ENCODE data around the gene COL1A2. TPM values are rescaled to one million over a fixed set of nuclear protein-coding genes. Genes with fewer than 3 reads are reported as not detected.

COL1A2 gene
- total RNA-seq, 1 donor from 2014 or later, result 6,748 TPM

DNA sequence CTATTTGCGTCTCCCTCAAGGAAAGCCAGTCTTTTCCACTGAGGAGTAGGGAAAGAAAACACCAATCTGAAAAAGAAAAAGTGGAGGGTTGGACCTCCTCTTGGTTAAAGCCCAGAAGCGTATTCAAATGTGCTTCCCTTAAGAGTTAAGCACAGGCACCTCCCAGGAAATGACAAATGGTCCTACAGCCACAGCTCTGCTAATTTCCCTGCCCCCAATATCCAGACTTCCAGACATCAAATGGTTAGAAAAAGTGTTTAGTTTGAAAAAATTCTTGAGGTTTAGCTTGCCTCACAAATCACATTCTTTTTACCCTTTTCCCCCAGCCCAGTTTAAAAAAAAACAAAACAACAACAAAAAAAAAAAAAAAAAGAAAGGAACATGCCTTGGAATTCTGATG, 19.0 kb upstream of the COL1A2 start:
- H3K27ac Mint-ChIP-seq (ENCODE audit: unreplicated experiment), result peak overlapping the region; percentile 97
- H3K27ac ChIP-seq (ENCODE audit: low read depth, low read length), result peak overlapping the region; percentile 96
- peaks cover 1% of the 10 kb centered on the region for H3K36me3 Mint-ChIP-seq (ENCODE audit: low read depth, unreplicated experiment)
- H3K4me2 ChIP-seq (ENCODE audit: low read length), result peak overlapping the region; percentile 77
- H3K4me1 Mint-ChIP-seq (ENCODE audit: low read depth, unreplicated experiment), result peaks cover 41% of the 10 kb centered on the region
- peak overlapping the region; percentile 66 for H3K4me3 Mint-ChIP-seq (ENCODE audit: unreplicated experiment)
- FAIRE-seq (peak; percentile 23), DNase-seq (ENCODE audit: low read depth) (peak; percentile 99)
- H3K36me3 ChIP-seq (ENCODE audit: insufficient read depth, low read length), result no peaks in the 10 kb centered on the region
- no peaks in the 10 kb centered on the region for H3K27me3 Mint-ChIP-seq (ENCODE audit: low read depth, unreplicated experiment)
- H3K4me3 ChIP-seq (ENCODE audit: insufficient read depth, low read depth, low read length), result peak overlapping the region; percentile 38
- H4K20me1 ChIP-seq (ENCODE audit: insufficient read depth, low read length), result no peaks in the 10 kb centered on the region
- H3K27me3 ChIP-seq (ENCODE audit: insufficient read depth, low read length), result no peaks in the 10 kb centered on the region
- H3K9me3 ChIP-seq (ENCODE audit: insufficient read depth, low read depth, low read length), result no peaks in the 10 kb centered on the region
- no peaks in the 10 kb centered on the region for H3K79me2 ChIP-seq (ENCODE audit: insufficient read depth, low read length)
- TF ChIP-seq EZH2 (IDR thresholded peaks at IDR 0.05; ENCODE audit: insufficient read depth, low read length), result no peak
- TF ChIP-seq, protein P1, sequence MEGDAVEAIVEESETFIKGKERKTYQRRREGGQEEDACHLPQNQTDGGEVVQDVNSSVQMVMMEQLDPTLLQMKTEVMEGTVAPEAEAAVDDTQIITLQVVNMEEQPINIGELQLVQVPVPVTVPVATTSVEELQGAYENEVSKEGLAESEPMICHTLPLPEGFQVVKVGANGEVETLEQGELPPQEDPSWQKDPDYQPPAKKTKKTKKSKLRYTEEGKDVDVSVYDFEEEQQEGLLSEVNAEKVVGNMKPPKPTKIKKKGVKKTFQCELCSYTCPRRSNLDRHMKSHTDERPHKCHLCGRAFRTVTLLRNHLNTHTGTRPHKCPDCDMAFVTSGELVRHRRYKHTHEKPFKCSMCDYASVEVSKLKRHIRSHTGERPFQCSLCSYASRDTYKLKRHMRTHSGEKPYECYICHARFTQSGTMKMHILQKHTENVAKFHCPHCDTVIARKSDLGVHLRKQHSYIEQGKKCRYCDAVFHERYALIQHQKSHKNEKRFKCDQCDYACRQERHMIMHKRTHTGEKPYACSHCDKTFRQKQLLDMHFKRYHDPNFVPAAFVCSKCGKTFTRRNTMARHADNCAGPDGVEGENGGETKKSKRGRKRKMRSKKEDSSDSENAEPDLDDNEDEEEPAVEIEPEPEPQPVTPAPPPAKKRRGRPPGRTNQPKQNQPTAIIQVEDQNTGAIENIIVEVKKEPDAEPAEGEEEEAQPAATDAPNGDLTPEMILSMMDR (IDR thresholded peaks at IDR 0.05; ENCODE audit: insufficient read depth, low read depth, low read length), result no peak
- H3K9me3 Mint-ChIP-seq (ENCODE audit: unreplicated experiment), result peaks cover 3% of the 10 kb centered on the region
- H2AFZ ChIP-seq (ENCODE audit: low read depth, low read length), result no peak overlapping the region
- peaks cover 26% of the 10 kb centered on the region for H3K4me1 ChIP-seq (ENCODE audit: insufficient read depth, low read length)
- peak overlapping the region; percentile 86 for H3K9ac ChIP-seq (ENCODE audit: low read length)

DNA sequence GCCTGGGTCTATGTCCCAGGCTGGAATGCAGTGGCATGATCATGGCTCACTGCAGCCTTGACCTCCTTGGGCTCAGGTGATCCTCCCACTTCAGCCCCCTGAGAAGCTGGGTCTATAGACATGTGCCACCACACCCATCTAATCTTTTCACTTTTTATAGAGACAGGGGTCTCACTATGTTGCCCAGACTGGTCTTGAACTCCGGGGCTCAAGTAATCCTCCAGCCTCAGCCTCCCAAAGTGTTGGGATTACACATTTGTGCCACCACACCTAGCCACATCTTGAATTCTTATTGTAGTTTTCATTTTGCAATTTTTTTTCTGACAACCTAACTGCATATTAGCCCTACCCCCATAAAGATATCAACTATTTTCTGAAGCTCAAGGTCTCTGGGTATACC, 18.4 kb upstream of the COL1A2 start:
- FAIRE-seq, result no peak
- Histone ChIP-seq H3K9ac (ENCODE audit: low read length) (peak overlapping the region; percentile 55), H3K4me2 (ENCODE audit: low read length) (peak overlapping the region; percentile 23)

DNA sequence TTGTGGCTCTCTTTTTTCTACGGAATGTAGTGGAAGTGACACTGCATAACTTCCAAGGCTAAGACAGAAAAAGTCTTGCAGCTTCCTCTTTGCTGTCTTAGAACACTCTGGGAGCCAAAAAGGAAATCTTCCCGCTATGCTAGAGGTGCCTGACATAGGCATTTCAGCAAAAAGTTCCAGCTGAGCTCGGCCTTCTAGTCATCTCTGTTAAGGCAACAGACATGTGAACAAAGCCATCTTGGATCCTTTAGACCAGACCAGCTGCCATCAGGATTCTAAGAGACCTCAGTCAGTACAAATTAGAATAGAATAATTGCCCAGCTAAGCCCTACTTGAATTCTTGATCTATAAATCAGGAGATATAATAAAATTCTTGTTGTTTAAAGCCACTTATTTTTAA, 16.3 kb upstream of the COL1A2 start:
- Mint-ChIP-seq H3K9me3 (ENCODE audit: unreplicated experiment) (no peaks in the 10 kb centered on the region), H3K36me3 (ENCODE audit: low read depth, unreplicated experiment) (peaks cover 1% of the 10 kb centered on the region), H3K27me3 (ENCODE audit: low read depth, unreplicated experiment) (no peaks in the 10 kb centered on the region), H3K4me3 (ENCODE audit: unreplicated experiment) (no peak overlapping the region), H3K4me1 (ENCODE audit: low read depth, unreplicated experiment) (peaks cover 38% of the 10 kb centered on the region), H3K27ac (ENCODE audit: unreplicated experiment) (no peak overlapping the region)
- H3K27me3 ChIP-seq (ENCODE audit: insufficient read depth, low read length), result no peaks in the 10 kb centered on the region
- no peak overlapping the region for H3K4me2 ChIP-seq (ENCODE audit: low read length)
- H3K9me3 ChIP-seq (ENCODE audit: insufficient read depth, low read depth, low read length), result no peaks in the 10 kb centered on the region
- no peak overlapping the region for H3K4me3 ChIP-seq (ENCODE audit: insufficient read depth, low read depth, low read length)
- peaks cover 43% of the 10 kb centered on the region for H3K4me1 ChIP-seq (ENCODE audit: insufficient read depth, low read length)
- H2AFZ ChIP-seq (ENCODE audit: low read depth, low read length), result no peak overlapping the region
- FAIRE-seq (no peak), DNase-seq (ENCODE audit: low read depth) (no peak)
- H4K20me1 ChIP-seq (ENCODE audit: insufficient read depth, low read length), result no peaks in the 10 kb centered on the region
- H3K9ac ChIP-seq (ENCODE audit: low read length), result no peak overlapping the region
- H3K36me3 ChIP-seq (ENCODE audit: insufficient read depth, low read length), result no peaks in the 10 kb centered on the region
- H3K79me2 ChIP-seq (ENCODE audit: insufficient read depth, low read length), result no peaks in the 10 kb centered on the region
- H3K27ac ChIP-seq (ENCODE audit: low read depth, low read length), result no peak overlapping the region
- no peak for TF ChIP-seq EZH2 (IDR thresholded peaks at IDR 0.05; ENCODE audit: insufficient read depth, low read length)
- TF ChIP-seq, protein P1 (IDR thresholded peaks at IDR 0.05; ENCODE audit: insufficient read depth, low read depth, low read length), result no peak

More for the DNA sequence above, 18.4 kb upstream of the COL1A2 start:
- H3K27me3 Mint-ChIP-seq (ENCODE audit: low read depth, unreplicated experiment), result no peaks in the 10 kb centered on the region
- H3K36me3 Mint-ChIP-seq (ENCODE audit: low read depth, unreplicated experiment), result peaks cover 1% of the 10 kb centered on the region
- no peaks in the 10 kb centered on the region for H3K79me2 ChIP-seq (ENCODE audit: insufficient read depth, low read length)
- DNase-seq (ENCODE audit: low read depth), result no peak
- no peaks in the 10 kb centered on the region for H4K20me1 ChIP-seq (ENCODE audit: insufficient read depth, low read length)
- H3K4me1 ChIP-seq (ENCODE audit: insufficient read depth, low read length), result peaks cover 26% of the 10 kb centered on the region
- no peak for TF ChIP-seq EZH2 (IDR thresholded peaks at IDR 0.05; ENCODE audit: insufficient read depth, low read length)
- TF ChIP-seq, protein P1 (IDR thresholded peaks at IDR 0.05; ENCODE audit: insufficient read depth, low read depth, low read length), result no peak
- H3K9me3 ChIP-seq (ENCODE audit: insufficient read depth, low read depth, low read length), result no peaks in the 10 kb centered on the region
- no peak overlapping the region for H2AFZ ChIP-seq (ENCODE audit: low read depth, low read length)
- H3K36me3 ChIP-seq (ENCODE audit: insufficient read depth, low read length), result no peaks in the 10 kb centered on the region
- peak overlapping the region; percentile 94 for H3K27ac Mint-ChIP-seq (ENCODE audit: unreplicated experiment)
- peak overlapping the region; percentile 96 for H3K27ac ChIP-seq (ENCODE audit: low read depth, low read length)
- H3K27me3 ChIP-seq (ENCODE audit: insufficient read depth, low read length), result no peaks in the 10 kb centered on the region
- no peak overlapping the region for H3K4me3 Mint-ChIP-seq (ENCODE audit: unreplicated experiment)
- H3K9me3 Mint-ChIP-seq (ENCODE audit: unreplicated experiment), result peaks cover 3% of the 10 kb centered on the region
- no peak overlapping the region for H3K4me3 ChIP-seq (ENCODE audit: insufficient read depth, low read depth, low read length)
- H3K4me1 Mint-ChIP-seq (ENCODE audit: low read depth, unreplicated experiment), result peaks cover 41% of the 10 kb centered on the region
